ENCODE measurements around the gene NRXN3.

The NRXN3 gene

GRCh38 chr14:79404874-79405511 is 1234.8 kb downstream of the NRXN3 start:
- DNase-seq: no peak

DNA sequence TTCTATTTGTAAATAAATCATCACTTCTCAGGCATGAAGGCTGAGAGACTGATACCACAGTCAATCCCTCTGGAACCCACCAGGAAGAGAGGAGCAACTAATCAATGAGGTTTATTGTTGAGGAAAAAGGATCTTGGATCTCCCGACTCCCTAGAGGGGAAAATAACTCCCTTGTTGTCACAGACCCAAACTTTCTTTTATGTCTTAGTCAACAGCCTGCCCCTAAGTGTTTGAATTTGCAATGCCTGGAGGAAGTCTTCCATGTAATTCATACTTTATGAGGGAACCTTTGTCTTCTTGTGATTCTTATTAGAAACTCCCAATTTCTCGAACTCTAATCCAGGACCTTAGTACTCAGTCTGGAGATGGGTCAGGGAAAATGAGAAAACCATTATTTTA is 1235.3 kb downstream of the NRXN3 start:
- DNase-seq: no peak

DNA sequence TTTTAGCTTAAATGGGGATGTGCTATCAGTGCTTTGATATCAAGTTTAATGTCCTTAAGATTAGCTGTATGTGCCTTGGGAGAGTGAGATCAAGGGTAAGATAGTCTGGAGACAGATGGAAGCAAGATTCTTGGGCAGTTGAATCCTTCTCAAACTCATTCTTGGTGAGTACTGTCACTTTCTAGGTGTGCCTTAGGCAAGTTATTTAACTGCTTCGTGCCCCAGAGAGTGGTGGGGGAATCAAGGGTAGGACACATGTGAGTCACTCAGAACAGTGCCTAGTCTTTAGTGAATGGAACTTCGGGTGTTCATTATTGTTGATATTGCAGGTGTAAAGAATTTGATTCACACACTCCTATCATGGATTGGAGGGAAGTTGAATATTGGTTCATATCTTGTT is 1237.4 kb downstream of the NRXN3 start:
- no peak for DNase-seq

DNA sequence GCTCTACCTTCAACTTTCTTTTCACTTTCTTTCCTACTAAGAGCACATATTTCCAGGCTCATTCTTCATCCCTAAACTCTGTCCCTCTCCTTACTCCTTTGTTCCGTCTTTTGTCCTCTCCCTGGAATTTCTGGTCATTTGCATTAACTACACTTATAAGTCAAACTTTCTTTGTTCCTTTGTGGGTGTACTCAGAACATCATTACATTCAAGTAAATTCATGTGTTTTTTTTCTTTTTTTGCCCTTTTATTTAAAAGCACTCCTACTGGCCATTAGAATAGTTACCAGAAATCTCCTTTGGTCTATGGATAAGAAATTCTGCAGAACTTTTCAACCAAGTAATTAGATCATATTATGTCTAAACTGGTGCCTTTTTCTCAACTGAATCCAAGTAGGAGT is 1238.5 kb downstream of the NRXN3 start:
- no peak for DNase-seq

GRCh38 chr14:79411403-79412174 is 1241.4 kb downstream of the NRXN3 start:
- DNase-seq: no peak

- no peak for DNase-seq
Measured at GRCh38 chr14:79412822-79413221, 1242.6 kb downstream of the NRXN3 start.

- no peak for DNase-seq
Measured at GRCh38 chr14:79413734-79414428, 1243.7 kb downstream of the NRXN3 start.

DNA sequence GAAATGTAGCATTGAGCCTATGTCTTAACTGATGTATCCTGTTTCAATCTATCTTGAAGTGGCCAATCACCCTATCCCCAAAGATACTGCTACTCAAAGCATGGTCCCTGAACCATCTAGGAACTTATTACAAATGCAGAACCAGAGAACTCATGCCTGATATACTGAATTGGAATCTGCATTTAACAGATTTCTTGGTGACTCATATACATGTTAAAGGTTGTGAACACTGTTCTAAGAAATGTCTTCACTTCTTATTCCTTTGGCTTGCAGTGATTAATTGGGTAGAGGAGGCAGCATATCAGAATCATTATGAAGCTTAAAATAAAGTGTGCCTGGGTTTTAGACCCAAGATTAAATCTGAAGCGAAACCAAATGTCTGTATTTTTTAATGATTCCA is 1245.6 kb downstream of the NRXN3 start:
- no peak for DNase-seq

DNA sequence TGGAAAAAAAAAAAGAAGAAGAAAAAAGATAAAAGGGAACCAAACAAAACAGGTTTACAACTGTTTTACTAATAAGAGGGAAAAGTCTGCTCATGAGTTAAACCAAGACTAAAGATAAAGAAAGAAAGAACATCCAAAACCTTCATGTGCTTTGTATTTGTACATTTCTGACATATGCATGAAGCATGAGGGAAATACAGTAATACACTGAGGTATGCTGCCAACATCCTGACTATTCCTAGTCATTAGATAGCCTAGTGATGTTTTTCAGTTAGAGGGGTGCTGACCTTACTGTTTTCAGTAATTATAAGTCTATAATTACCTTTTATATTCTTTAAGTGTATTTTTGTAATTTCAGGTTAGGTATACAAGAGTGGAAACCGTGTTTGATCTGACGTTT is 1247.8 kb downstream of the NRXN3 start:
- no peak for DNase-seq

DNA sequence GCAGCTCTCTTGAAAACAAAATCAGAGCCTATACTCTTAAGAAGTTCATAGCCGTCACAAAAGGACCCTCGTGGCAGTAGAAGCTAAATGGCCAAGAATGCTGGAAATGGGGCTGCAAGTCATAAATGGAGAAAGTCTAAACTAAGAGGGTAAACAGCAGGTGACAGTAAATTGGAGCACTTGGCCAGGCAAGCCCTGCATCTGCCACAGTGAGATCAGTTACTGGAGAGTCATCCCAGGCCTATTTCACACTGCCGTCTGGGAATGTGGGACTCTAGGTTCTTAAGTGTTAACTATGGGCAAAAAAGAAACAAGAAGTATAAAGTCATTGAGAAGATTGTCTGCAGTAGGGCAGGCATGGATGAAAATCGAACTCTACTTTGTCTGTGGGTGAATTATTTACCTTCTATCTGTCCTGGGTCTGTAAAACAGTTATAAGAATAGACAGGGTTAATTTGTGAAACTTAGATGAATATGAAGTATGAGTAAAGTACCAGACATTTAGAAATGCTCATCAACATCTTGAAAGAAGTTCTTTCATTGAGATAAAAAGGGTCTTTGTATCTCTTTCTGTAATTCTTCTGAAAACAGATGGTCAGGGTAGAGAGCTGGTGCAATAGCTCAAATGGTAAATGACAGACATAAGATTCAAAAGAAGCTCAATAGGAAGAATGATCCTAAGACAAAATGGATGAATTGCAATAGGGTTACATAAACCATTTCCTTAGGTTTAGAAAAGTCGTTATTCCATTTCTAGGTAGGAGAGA is 1248.7 kb downstream of the NRXN3 start:
- DNase-seq: no peak

- no peak for DNase-seq
Measured at GRCh38 chr14:79419571-79420327, 1249.6 kb downstream of the NRXN3 start.

GRCh38 chr14:79420725-79421124 is 1250.6 kb downstream of the NRXN3 start:
- no peak for DNase-seq

DNA sequence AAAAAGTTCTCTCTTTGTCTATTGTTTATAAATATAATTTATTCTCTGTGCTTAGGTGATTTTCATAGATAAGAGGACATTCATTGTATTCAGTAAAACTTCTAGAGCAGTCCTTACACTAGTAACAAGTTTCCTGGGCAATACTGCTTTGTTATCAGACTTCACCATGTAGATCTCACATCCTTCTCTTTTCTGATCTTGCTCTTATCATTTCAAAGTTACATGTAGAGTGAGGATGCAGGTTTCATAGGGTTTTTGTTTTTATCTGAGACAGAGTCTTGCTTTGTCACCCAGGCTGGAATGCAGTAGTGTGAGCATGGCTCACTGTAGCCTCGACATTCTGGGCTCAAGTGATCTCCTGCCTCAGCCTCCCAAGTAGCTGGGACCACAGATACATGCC is 1251.6 kb downstream of the NRXN3 start:
- DNase-seq: no peak

GRCh38 chr14:79424462-79424861 is 1254.3 kb downstream of the NRXN3 start:
- no peak for DNase-seq

DNA sequence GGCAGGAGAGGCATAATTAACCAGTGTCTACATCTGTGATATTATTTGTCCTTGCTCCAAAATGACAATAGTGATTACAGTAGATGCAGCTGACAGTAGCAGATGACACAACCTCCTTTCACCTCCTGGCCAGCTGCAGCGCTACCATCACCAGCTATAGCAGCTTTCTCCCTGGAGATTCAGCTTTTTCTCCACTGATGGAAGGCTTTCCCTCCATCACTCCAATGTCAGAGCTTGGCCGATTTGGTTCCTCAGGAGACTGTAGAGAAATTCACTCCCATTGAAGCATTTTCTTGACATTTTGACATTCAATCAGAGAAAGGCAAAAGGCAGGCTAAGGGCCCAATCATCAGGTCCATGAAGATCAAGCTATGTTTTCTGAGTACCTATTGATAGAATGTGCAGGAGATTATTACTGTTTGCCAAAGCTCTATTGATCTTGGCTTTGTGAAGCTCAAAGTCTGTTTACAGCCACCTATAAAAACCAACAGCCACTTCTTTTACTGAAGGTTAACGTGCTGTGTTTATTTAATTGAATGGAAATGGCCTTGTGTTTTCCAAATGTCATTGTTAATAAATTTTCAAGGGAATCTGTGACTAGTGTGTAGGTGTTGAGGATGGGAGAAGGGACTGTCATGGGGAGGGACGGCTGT is 1256.1 kb downstream of the NRXN3 start:
- no peak for DNase-seq

DNA sequence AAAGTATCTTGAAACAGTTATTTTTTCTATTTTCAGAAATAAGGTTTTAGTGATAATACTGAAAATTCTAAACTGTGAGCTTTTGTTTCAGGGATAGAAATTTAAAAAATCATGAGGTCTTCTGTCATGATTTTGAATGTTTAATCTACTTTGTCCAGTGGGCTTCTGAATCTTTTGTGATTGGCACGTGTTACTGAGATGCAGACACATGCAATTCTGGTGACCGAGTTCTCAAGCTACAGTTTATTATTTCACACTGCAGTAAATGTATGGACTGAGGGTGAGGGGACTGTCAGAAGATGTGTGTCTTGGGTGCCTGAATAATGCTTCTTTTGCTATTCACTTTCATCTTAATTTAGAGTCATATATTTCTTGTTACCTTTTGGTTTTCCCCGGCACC is 1262.5 kb downstream of the NRXN3 start:
- no peak for DNase-seq

GRCh38 chr14:79436335-79436734 is 1266.2 kb downstream of the NRXN3 start:
- no peak for DNase-seq

GRCh38 chr14:79437951-79438350 is 1267.8 kb downstream of the NRXN3 start:
- no peak for DNase-seq

GRCh38 chr14:79438696-79439342 is 1268.6 kb downstream of the NRXN3 start:
- no peak for DNase-seq

DNA sequence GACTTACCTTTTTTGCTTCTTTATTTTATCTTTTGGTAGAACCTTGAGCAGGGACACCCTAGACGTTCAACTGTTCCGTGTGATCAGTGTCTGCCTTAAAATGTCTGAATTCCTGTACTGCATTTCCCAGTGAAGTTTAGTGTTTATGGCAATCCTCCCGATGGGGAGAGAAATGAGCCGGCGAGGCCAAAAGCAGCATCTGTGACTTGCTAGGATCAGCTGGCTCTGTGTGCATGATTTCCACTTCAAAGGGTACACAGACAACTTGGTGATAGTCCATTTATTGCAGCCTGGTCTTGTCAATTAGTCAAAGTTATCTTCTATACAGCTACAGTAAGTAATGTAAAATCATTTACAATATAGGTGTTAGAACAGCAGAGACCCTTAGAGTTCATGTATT is 1272.6 kb downstream of the NRXN3 start:
- DNase-seq: no peak

GRCh38 chr14:79443602-79444001 is 1273.4 kb downstream of the NRXN3 start:
- DNase-seq: no peak

DNA sequence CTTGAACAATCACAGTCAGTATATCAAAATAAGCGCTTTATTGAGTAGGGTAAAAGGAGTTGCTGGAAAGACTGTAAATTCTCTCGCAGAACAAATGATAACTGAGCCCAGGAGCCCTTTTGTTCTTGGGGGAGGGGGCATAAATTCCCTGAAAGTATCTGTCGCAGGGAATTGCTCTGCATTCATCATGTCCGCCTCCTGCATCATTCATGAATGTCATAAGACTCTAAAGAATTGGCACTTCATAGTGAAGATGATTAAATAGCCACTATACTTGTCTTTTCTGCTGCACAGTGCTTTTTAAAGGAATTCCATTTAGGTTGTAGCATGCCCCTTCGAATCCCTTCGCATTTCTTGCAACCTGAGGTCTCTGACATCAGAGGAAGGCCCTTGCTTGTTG is 1278.8 kb downstream of the NRXN3 start:
- DNase-seq: no peak

Data from activated CD4-positive, alpha-beta T cell treated with anti-CD3 and anti-CD28 coated beads, Interleukin-2, amount 50 U/mL, for 1 hour (primary cell).